H1 (cell line): ENCODE data around the gene ZNF189. TPM values are rescaled to one million over a fixed set of nuclear protein-coding genes. Genes with fewer than 3 reads are reported as not detected.

Experiments used
- CTCF ChIA-PET: fragments of 300-600 bp; sonication (Branson Sonifier 250); formaldehyde crosslinking; loops from one replicate; lab custom pipeline; 2021; ENCODE audit not compliant: partially characterized antibody; lab: Charles Lee
- POLR2A ChIA-PET: fragments of 300-600 bp; sonication (Branson Sonifier 250); formaldehyde crosslinking; loops from one replicate; lab custom pipeline; 2021; ENCODE audit warnings: inconsistent platforms; ENCODE audit not compliant: partially characterized antibody; lab: Charles Lee
- DNase-seq, 2 experiments: peaks; one replicate each; pipeline versions ENCODE4 v3.0.0 to v3.0.0-alpha.2; 2010 to 2022; ENCODE audit warnings: low spot score in 2 of 2, low read depth in 1 of 2, mixed read lengths in 1 of 2
- FAIRE-seq: peaks from 2 replicates; lab custom pipeline; 2011; peaks lifted over from hg19 to GRCh38; lab: Jason Lieb, UNC
- H2AFZ ChIP-seq: 2 replicates; pipeline ENCODE4 v1.8.1; 2012; ENCODE audit warnings: low read length, inconsistent platforms
- H2AK5ac ChIP-seq: 2 replicates; pipeline ENCODE4 v1.6.1; 2013; ENCODE audit warnings: low read depth, low read length
- H2BK120ac ChIP-seq: replicated peaks from 2 replicates; pipeline ENCODE3; 2013; ENCODE audit warnings: low read depth, low read length, inconsistent platforms
- H2BK12ac ChIP-seq: 2 replicates; pipeline ENCODE4 v1.6.1; 2013; ENCODE audit warnings: low read depth, low read length
- H2BK15ac ChIP-seq: 2 replicates; pipeline ENCODE4 v1.6.1; 2013; ENCODE audit warnings: low read length
- H2BK20ac ChIP-seq: 2 replicates; pipeline ENCODE4 v1.6.1; 2013; ENCODE audit warnings: low read length
- H2BK5ac ChIP-seq: 2 replicates; pipeline ENCODE4 v1.6.1; 2013; ENCODE audit warnings: low read depth, low read length
- H3K14ac ChIP-seq: 2 replicates; pipeline ENCODE4 v1.6.1; 2013; ENCODE audit warnings: inconsistent platforms; ENCODE audit not compliant: insufficient read length
- H3K18ac ChIP-seq: 2 replicates; pipeline ENCODE4 v1.6.1; 2013; ENCODE audit warnings: low read length; ENCODE audit errors: extremely low read depth
- H3K23ac ChIP-seq: 2 replicates; pipeline ENCODE4 v1.6.1; 2013; ENCODE audit warnings: inconsistent platforms; ENCODE audit not compliant: insufficient read length
- H3K23me2 ChIP-seq: 2 replicates; pipeline ENCODE4 v1.6.1; 2013; ENCODE audit warnings: low read depth, low read length
- H3K27ac ChIP-seq: 2 replicates; pipeline ENCODE4 v1.6.1; 2011; ENCODE audit warnings: low read depth, low read length, inconsistent platforms
- H3K27me3 ChIP-seq, 4 experiments: replicated peaks in 1 of 4; 1 replicate in 1 of 4; 2 replicates in 3 of 4; pipeline versions ENCODE4 v1.6.1 to v1.8.1; 2011 to 2013; ENCODE audit warnings: low read length in 3 of 4, mild to moderate bottlenecking in 3 of 4, inconsistent platforms in 2 of 4, mixed read lengths in 2 of 4, moderate library complexity in 1 of 4; ENCODE audit not compliant: control insufficient read depth in 3 of 4, insufficient read depth in 3 of 4; ENCODE audit errors: extremely low read depth in 1 of 4
- H3K36me3 ChIP-seq, 4 experiments: 2 replicates each; pipeline versions ENCODE4 v1.6.1 to v1.8.1; 2011 to 2013; ENCODE audit warnings: mild to moderate bottlenecking in 4 of 4, low read length in 3 of 4, moderate library complexity in 2 of 4, control low read depth in 1 of 4, inconsistent platforms in 1 of 4; ENCODE audit not compliant: insufficient read depth in 4 of 4, control insufficient read depth in 2 of 4
- H3K4ac ChIP-seq: replicated peaks from 2 replicates; pipeline ENCODE3; 2013; ENCODE audit warnings: low read length, low read depth, mixed read lengths, inconsistent platforms; ENCODE audit not compliant: insufficient read length
- H3K4me1 ChIP-seq, 4 experiments: replicated peaks in 1 of 4; 1 replicate in 1 of 4; 2 replicates in 3 of 4; pipeline versions ENCODE4 v1.6.1 to v1.8.1; 2011 to 2013; ENCODE audit warnings: low read length in 3 of 4, inconsistent platforms in 2 of 4, mixed read lengths in 1 of 4; ENCODE audit not compliant: insufficient read depth in 4 of 4, control insufficient read depth in 3 of 4
- H3K4me2 ChIP-seq, 2 experiments: 2 replicates each; pipeline versions ENCODE4 v1.6.1 to v1.8.1; 2011 to 2013; ENCODE audit warnings: low read depth in 2 of 2, low read length in 2 of 2, control low read depth in 1 of 2, inconsistent platforms in 1 of 2, mild to moderate bottlenecking in 1 of 2; ENCODE audit not compliant: insufficient read depth in 1 of 2
- H3K4me3 ChIP-seq, 4 experiments: fragments of 200-600, 300-600 bp in 1 of 4; sonication (generic), shearing (Covaris generic), sonication (Bioruptor Twin) in 1 of 4; 2 replicates each; pipeline versions ENCODE4 v1.5.1 to v1.8.1; 2011 to 2016; ENCODE audit warnings: low read length in 4 of 4, low read depth in 3 of 4, control low read depth in 2 of 4, inconsistent platforms in 2 of 4, mild to moderate bottlenecking in 2 of 4, mixed read lengths in 1 of 4, moderate library complexity in 1 of 4; ENCODE audit not compliant: insufficient read depth in 2 of 4; ENCODE audit errors: extremely low read depth in 1 of 4
- H3K56ac ChIP-seq: replicated peaks from 2 replicates; pipeline ENCODE3; 2013; ENCODE audit warnings: low read depth, mild to moderate bottlenecking, mixed read lengths, low read length, inconsistent platforms; ENCODE audit not compliant: insufficient read length
- H3K79me1 ChIP-seq: 2 replicates; pipeline ENCODE4 v1.6.1; 2013; ENCODE audit warnings: low read depth, low read length, control low read depth
- H3K79me2 ChIP-seq, 2 experiments: 2 replicates each; pipeline versions ENCODE4 v1.6.1 to v1.8.1; 2012 to 2013; ENCODE audit warnings: low read length in 2 of 2, mild to moderate bottlenecking in 2 of 2, inconsistent platforms in 1 of 2; ENCODE audit not compliant: insufficient read depth in 2 of 2, control insufficient read depth in 1 of 2
- H3K9ac ChIP-seq, 4 experiments: replicated peaks in 1 of 4; 1 replicate in 1 of 4; 2 replicates in 3 of 4; pipeline versions ENCODE4 v1.6.1 to v1.8.1; 2011 to 2013; ENCODE audit warnings: low read depth in 3 of 4, low read length in 3 of 4, control low read depth in 2 of 4, mild to moderate bottlenecking in 2 of 4, moderate library complexity in 2 of 4, inconsistent platforms in 1 of 4; ENCODE audit errors: extremely low read depth in 1 of 4
- H3K9me3 ChIP-seq, 2 experiments: 2 replicates each; pipeline versions ENCODE4 v1.6.1 to v1.8.1; 2012 to 2013; ENCODE audit warnings: mild to moderate bottlenecking in 2 of 2, moderate library complexity in 2 of 2, control low read depth in 1 of 2, inconsistent platforms in 1 of 2, low read depth in 1 of 2, low read length in 1 of 2, mixed read lengths in 1 of 2; ENCODE audit not compliant: insufficient read depth in 2 of 2
- H4K20me1 ChIP-seq, 2 experiments: replicated peaks in 1 of 2; 2 replicates each; pipeline versions ENCODE3 to v1.8.1; 2011 to 2013; ENCODE audit warnings: inconsistent platforms in 2 of 2, low read length in 2 of 2, mild to moderate bottlenecking in 1 of 2; ENCODE audit not compliant: insufficient read depth in 2 of 2, control insufficient read depth in 1 of 2
- H4K5ac ChIP-seq: 2 replicates; pipeline ENCODE4 v1.6.1; 2013; ENCODE audit warnings: low read length, low read depth, mixed read lengths, inconsistent platforms; ENCODE audit not compliant: insufficient read length
- H4K8ac ChIP-seq: 2 replicates; pipeline ENCODE4 v1.8.0; 2013; ENCODE audit warnings: mild to moderate bottlenecking, moderate library complexity, low read length, inconsistent platforms; ENCODE audit not compliant: insufficient read depth; ENCODE audit errors: extremely low read depth
- H4K91ac ChIP-seq: replicated peaks from 2 replicates; pipeline ENCODE3; 2013; ENCODE audit warnings: low read length, mixed read lengths, inconsistent platforms; ENCODE audit not compliant: insufficient read length
- CBX5 ChIP-seq: fragments of 300-800, 300-1000 bp; sonication (generic); IDR thresholded peaks from 2 replicates; pipeline ENCODE4 v1.7.1; 2016; ENCODE audit warnings: antibody characterized with exemption, low read length, low read depth
- EP300 ChIP-seq, 2 experiments: IDR thresholded peaks; 1 replicate in 1 of 2; 2 replicates in 1 of 2; pipeline ENCODE4 v1.6.1; 2011 to 2012; ENCODE audit warnings: low read depth in 2 of 2, low read length in 2 of 2, mild to moderate bottlenecking in 2 of 2, borderline replicate concordance in 1 of 2, inconsistent platforms in 1 of 2, moderate library complexity in 1 of 2
- PHF8 ChIP-seq: fragments of 200-600 bp; sonication (generic); conservative IDR thresholded peaks from 2 replicates; pipeline ENCODE4 v1.7.1; 2012; ENCODE audit warnings: low read depth, mild to moderate bottlenecking, inconsistent platforms, low read length, moderate library complexity
- POLR2A ChIP-seq, 2 experiments: IDR thresholded peaks; 1 replicate in 1 of 2; 2 replicates in 1 of 2; pipeline ENCODE4 v1.6.1; 2011; ENCODE audit warnings: low read depth in 2 of 2, low read length in 2 of 2, mild to moderate bottlenecking in 2 of 2; ENCODE audit errors: control extremely low read depth in 1 of 2
- RBBP5 ChIP-seq: IDR thresholded peaks from 2 replicates; pipeline ENCODE4 v1.7.1; 2012; ENCODE audit warnings: low read depth, mild to moderate bottlenecking, inconsistent platforms, low read length, moderate library complexity, borderline replicate concordance
- RNF2 ChIP-seq: fragments of 200-900, 300-1000 bp; sonication (generic); IDR thresholded peaks from 2 replicates; pipeline ENCODE4 v1.7.1; 2016; ENCODE audit warnings: borderline replicate concordance, low read depth, mild to moderate bottlenecking, antibody characterized with exemption, low read length; ENCODE audit not compliant: poor library complexity, severe bottlenecking; ENCODE audit errors: missing control alignments
- SIX5 ChIP-seq: IDR thresholded peaks from 2 replicates; pipeline ENCODE4 v1.6.1; 2011; ENCODE audit warnings: mild to moderate bottlenecking, low read depth, low read length
- SP2 ChIP-seq: IDR thresholded peaks from 2 replicates; pipeline ENCODE4 v1.6.1; 2012; ENCODE audit warnings: mild to moderate bottlenecking, low read length, inconsistent platforms
- SUZ12 ChIP-seq: fragments of 200-600 bp; sonication (generic); IDR thresholded peaks from 2 replicates; pipeline ENCODE4 v1.6.1; 2012; ENCODE audit warnings: mild to moderate bottlenecking, inconsistent platforms, low read length, moderate library complexity, mixed read lengths
- TBP ChIP-seq: IDR thresholded peaks from 2 replicates; pipeline ENCODE4 v1.6.1; 2011; ENCODE audit warnings: low read depth, low read length, improper control_type of control experiment
- WGBS, 2 experiments: shearing (Covaris generic) in 1 of 2; methylation state at CpG; one replicate each; pipeline versions ENCODE4 v1.1.6 to v1.1.7; 2013 to 2015; ENCODE audit warnings: low lambda C conversion rate in 2 of 2, mixed read lengths in 2 of 2, inconsistent platforms in 1 of 2, low coverage in 1 of 2, missing lambda C conversion rate in 1 of 2; ENCODE audit not compliant: insufficient replicate concordance in 2 of 2, insufficient coverage in 1 of 2, insufficient read length in 1 of 2; ENCODE audit errors: extremely low coverage in 1 of 2, missing lambda C conversion rate in 1 of 2; 5-methylcytosine and 5-hydroxymethylcytosine counted together
- polyA plus RNA-seq, 7 experiments: library from polyadenylated mRNA; depleted of rRNA in 3 of 7; stranded (reverse) in 5 of 7; unstranded in 2 of 7; fragments of >200 nt in 5 of 7; fragments of 200-250 nt in 2 of 7; gene quantifications; 1 replicate in 5 of 7; 2 replicates in 1 of 7; 4 replicates in 1 of 7; pipeline versions ENCODE4 v1.2.1 to v1.2.3, GENCODE V29; 2011 to 2013; ENCODE audit warnings: missing spikeins in 2 of 7, mixed read lengths in 2 of 7
- total RNA-seq: library from RNA; stranded (reverse); fragmentation: NEBNext Ultra II Directional; extraction: Animal tissue kit (Norgen Biotek cat#: 25700); gene quantifications from 2 replicates; pipeline ENCODE4 v1.2.1, GENCODE V29; 2021
- TF ChIP-seq, protein P1 (sequence below): IDR thresholded peaks from 2 replicates; pipeline ENCODE4 v1.6.1; 2011; ENCODE audit warnings: low read length, improper control_type of control experiment

ZNF189 gene
- total and polyA plus RNA-seq, 2 of the 8 experiments (the other 6 are each of a cell fraction or from before 2014, with no cell fraction given) = 1.9 to 12.3 TPM

DNA sequence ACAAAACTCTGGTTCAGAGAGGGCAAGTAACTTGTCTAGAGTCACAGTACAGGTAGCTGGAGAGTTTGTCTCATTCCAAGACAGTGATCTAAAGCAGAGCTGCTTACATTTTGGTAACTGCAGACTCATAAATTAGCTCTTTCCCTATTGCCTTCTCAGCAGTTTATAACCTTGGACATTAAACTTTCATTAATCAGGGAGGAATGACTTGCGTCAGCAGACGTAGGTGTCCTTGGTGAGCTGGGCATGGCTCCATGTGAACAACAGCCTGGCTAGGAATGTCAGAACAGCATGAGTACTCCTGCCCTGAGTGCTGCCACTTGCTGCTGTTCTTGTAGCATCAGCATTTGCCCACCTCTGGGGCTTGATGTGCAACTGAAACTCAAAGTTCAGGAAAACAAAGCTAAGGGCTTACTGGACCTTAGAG, 39.2 kb downstream of the ZNF189 start:
- Histone ChIP-seq H3K79me1 (no peaks in the 10 kb centered on the region), H2BK20ac (no peak overlapping the region), H3K14ac (no peak overlapping the region), H2BK5ac (no peak overlapping the region), H2BK12ac (no peak overlapping the region), H3K4me3 (no peak overlapping the region), H3K9ac (no peak overlapping the region), H3K4me2 (no peak overlapping the region), H4K20me1 (no peaks in the 10 kb centered on the region), H3K9me3 (no peaks in the 10 kb centered on the region), H3K56ac (no peak overlapping the region), H3K4me1 (no peaks in the 10 kb centered on the region), H3K23me2 (no peaks in the 10 kb centered on the region), H3K23ac (no peak overlapping the region), H2AK5ac (no peak overlapping the region), H3K4ac (no peak overlapping the region), H2BK120ac (no peak overlapping the region), H3K27ac (no peak overlapping the region), H3K18ac (no peak overlapping the region), H3K27me3 (no peaks in the 10 kb centered on the region), H4K91ac (no peak overlapping the region), H3K36me3 (no peaks in the 10 kb centered on the region), H2BK15ac (no peak overlapping the region), H3K79me2 (no peaks in the 10 kb centered on the region), H4K5ac (no peak overlapping the region), H2AFZ (no peak overlapping the region), H4K8ac (no peak overlapping the region)
- no peak for DNase-seq
- CTCF ChIA-PET = interaction anchor here (0.6 to 2.6 kb wide), 5 partner anchors 9 to 91 kb away, joined by 3 to 16 read pairs (median 7); no protein-coding TSS in a partner anchor
- POLR2A ChIA-PET = no interaction called here
- WGBS, 2 experiments = 88% methylated on average over 2 of the region's 2 CpGs; no CpG with 5 or more reads in 1 of the 2 experiments
- no peak for FAIRE-seq
- TF ChIP-seq RBBP5 = no peak
- TF ChIP-seq EP300 (IDR thresholded peaks at IDR 0.05; ENCODE audit: borderline replicate concordance in 1 of 2, low read depth in 2 of 2, low read length in 2 of 2) = no peak
- TF ChIP-seq, protein P1, sequence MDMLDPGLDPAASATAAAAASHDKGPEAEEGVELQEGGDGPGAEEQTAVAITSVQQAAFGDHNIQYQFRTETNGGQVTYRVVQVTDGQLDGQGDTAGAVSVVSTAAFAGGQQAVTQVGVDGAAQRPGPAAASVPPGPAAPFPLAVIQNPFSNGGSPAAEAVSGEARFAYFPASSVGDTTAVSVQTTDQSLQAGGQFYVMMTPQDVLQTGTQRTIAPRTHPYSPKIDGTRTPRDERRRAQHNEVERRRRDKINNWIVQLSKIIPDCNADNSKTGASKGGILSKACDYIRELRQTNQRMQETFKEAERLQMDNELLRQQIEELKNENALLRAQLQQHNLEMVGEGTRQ = no peak
- TF ChIP-seq CBX5 = no peak
- TF ChIP-seq RNF2 = no peak
- no peak for TF ChIP-seq POLR2A (IDR thresholded peaks at IDR 0.05; ENCODE audit: control extremely low read depth in 1 of 2, low read depth in 2 of 2, low read length in 2 of 2)
- TF ChIP-seq SIX5 = no peak
- no peak for TF ChIP-seq TBP
- TF ChIP-seq SUZ12 = no peak
- no peak for TF ChIP-seq SP2
- TF ChIP-seq PHF8 = no peak
